Kidney (tissue), 14 donors: ENCODE results near the gene PLEKHA8. TPM values are rescaled to one million over a fixed set of nuclear protein-coding genes. Genes with fewer than 3 reads are reported as not detected.

Experiments used
- DNase-seq, 5 donors: peaks; one replicate each; pipeline ENCODE4 v3.0.0-alpha.2; 2013 to 2020
- FAIRE-seq: peaks from 2 replicates; lab custom pipeline; 2012; peaks lifted over from hg19 to GRCh38; lab: Jason Lieb, UNC
- H3K27ac ChIP-seq, 2 donors: one replicate each; pipeline ENCODE4 v1.7.0; 2013; ENCODE audit warnings: low read depth in 2 of 2, low read length in 2 of 2, inconsistent platforms in 1 of 2
- H3K27me3 ChIP-seq: one replicate; pipeline ENCODE4 v1.7.1; 2013; ENCODE audit warnings: low read length, inconsistent platforms; ENCODE audit not compliant: control insufficient read depth, insufficient read depth
- H3K36me3 ChIP-seq, 3 donors: one replicate each; pipeline versions ENCODE4 v1.7.0 to v1.7.1; 2013; ENCODE audit warnings: low read length in 3 of 3, control low read depth in 1 of 3, inconsistent platforms in 1 of 3; ENCODE audit not compliant: insufficient read depth in 3 of 3, control insufficient read depth in 2 of 3
- H3K4me1 ChIP-seq, 3 donors: one replicate each; pipeline versions ENCODE4 v1.7.0 to v1.7.1; 2013; ENCODE audit warnings: low read length in 3 of 3, inconsistent platforms in 1 of 3, low read depth in 1 of 3; ENCODE audit not compliant: control insufficient read depth in 2 of 3, insufficient read depth in 2 of 3
- H3K4me3 ChIP-seq, 3 donors: one replicate each; pipeline versions ENCODE4 v1.7.0 to v1.8.1; 2013; ENCODE audit warnings: low read length in 3 of 3, control low read depth in 1 of 3, inconsistent platforms in 1 of 3
- H3K9ac ChIP-seq, 3 donors: one replicate each; pipeline versions ENCODE4 v1.7.0 to v1.7.1; 2013; ENCODE audit warnings: low read length in 3 of 3, control low read depth in 1 of 3, inconsistent platforms in 1 of 3
- H3K9me3 ChIP-seq, 3 donors: one replicate each; pipeline versions ENCODE4 v1.7.0 to v1.7.1; 2013; ENCODE audit warnings: low read length in 3 of 3, control low read depth in 1 of 3, inconsistent platforms in 1 of 3; ENCODE audit not compliant: control insufficient read depth in 2 of 3, insufficient read depth in 1 of 3
- intact Hi-C: fragments of 100-400 bp; cut with DNase I; formaldehyde crosslinking; loops from one replicate; pipeline ENCODE4 v1.11.1; 2022
- polyA plus RNA-seq: library from polyadenylated mRNA; stranded (reverse); fragments of 350-450 nt; fragmentation: Illumina TruSeq; extraction: RNeasy Lipid Tissue Mini Kit (QIAGEN cat#74804); gene quantifications from one replicate; pipeline ENCODE4 v1.2.3, GENCODE V29; 2014; ENCODE audit warnings: low read depth, low replicate concordance; ENCODE audit not compliant: insufficient read depth
- total RNA-seq: library from RNA; stranded (reverse); fragmentation: NEBNext Ultra II Directional; extraction: Animal tissue kit (Norgen Biotek cat#: 25700); gene quantifications from one replicate; pipeline ENCODE4 v1.2.1, GENCODE V29; 2021
- TF ChIP-seq, protein P1 (sequence below): IDR thresholded peaks from 3 replicates; pipeline ENCODE4 v1.5.1; 2012; ENCODE audit warnings: mild to moderate bottlenecking, moderate library complexity, borderline replicate concordance; ENCODE audit not compliant: insufficient read depth; ENCODE audit errors: extremely low read depth
- donor health status: control.
- donor health status: control.
- donor health status: control.
- donor health status: control.
- donor health status: control.
- donor health status: DM: yes; HTN: yes; CAD: no.
- donor health status: Normal renal cell carcinoma (clear cell type).

The PLEKHA8 gene
- total and polyA plus RNA-seq, 2 donors from 2014 or later = 4.8 to 8.5 TPM

DNA sequence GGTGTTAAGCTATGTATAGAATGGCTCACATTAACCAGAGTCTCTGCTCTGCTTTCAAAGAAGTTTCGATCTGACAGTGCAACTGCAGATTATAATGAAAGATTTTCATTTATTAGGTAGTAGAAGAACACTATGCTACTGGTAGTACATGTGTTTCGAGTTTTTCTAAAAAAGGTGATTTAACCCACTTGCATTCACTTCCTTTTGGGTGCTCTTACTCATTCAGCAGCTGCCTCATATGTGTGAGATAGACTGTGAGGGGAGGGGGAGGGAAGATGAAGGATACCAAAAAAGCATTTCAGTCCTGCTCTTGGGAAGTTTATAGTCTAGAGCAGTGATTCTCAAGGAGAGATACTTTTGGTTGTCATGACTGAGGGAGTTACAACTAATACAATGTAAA is 20.4 kb downstream of the PLEKHA8 start:
- intact Hi-C loops = no loop called here
- H3K36me3 ChIP-seq = peaks cover 0 to 15% (median 11%) of the 10 kb centered on the region in 3 donors
- FAIRE-seq = no peak
- DNase-seq = no peak
- TF ChIP-seq, protein P1, sequence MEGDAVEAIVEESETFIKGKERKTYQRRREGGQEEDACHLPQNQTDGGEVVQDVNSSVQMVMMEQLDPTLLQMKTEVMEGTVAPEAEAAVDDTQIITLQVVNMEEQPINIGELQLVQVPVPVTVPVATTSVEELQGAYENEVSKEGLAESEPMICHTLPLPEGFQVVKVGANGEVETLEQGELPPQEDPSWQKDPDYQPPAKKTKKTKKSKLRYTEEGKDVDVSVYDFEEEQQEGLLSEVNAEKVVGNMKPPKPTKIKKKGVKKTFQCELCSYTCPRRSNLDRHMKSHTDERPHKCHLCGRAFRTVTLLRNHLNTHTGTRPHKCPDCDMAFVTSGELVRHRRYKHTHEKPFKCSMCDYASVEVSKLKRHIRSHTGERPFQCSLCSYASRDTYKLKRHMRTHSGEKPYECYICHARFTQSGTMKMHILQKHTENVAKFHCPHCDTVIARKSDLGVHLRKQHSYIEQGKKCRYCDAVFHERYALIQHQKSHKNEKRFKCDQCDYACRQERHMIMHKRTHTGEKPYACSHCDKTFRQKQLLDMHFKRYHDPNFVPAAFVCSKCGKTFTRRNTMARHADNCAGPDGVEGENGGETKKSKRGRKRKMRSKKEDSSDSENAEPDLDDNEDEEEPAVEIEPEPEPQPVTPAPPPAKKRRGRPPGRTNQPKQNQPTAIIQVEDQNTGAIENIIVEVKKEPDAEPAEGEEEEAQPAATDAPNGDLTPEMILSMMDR = no peak
- H3K9me3 ChIP-seq = no peaks in the 10 kb centered on the region
- no peak overlapping the region for H3K9ac ChIP-seq
- H3K27ac ChIP-seq = no peak overlapping the region
- H3K4me1 ChIP-seq = peaks cover 0 to 4% (median 0%) of the 10 kb centered on the region in 3 donors
- no peak overlapping the region for H3K4me3 ChIP-seq
- H3K27me3 ChIP-seq = no peaks in the 10 kb centered on the region

DNA sequence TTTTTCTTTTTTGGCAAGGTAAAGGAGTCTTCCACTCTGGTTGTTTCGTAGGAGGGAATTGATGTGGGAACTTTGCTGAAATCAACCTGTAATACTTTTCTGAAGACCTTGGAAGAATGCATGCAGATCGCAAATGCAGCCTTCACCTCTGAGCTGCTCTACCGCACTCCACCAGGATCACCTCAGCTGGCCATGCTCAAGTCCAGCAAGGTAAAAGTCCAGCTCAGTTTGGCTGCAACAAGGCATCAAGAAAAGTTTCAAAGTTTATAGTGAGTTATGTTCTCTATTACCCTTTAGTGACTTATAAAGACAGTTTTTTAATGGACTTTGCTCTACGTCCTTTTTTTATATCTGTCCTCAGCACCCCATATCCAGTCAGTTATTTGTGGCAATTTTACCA is 21.0 kb downstream of the PLEKHA8 start:
- Histone ChIP-seq H3K4me1 (peaks cover 0 to 4% (median 0%) of the 10 kb centered on the region in 3 donors), H3K9me3 (no peaks in the 10 kb centered on the region), H3K36me3 (peaks cover 0 to 15% (median 11%) of the 10 kb centered on the region in 3 donors), H3K27me3 (no peaks in the 10 kb centered on the region), H3K9ac (no peak overlapping the region), H3K4me3 (no peak overlapping the region), H3K27ac (peak overlapping the region in 1 of 2 donors; percentile 30)
- intact Hi-C loops = no loop called here
- no peak for DNase-seq
- TF ChIP-seq, protein P1 = no peak
- no peak for FAIRE-seq

DNA sequence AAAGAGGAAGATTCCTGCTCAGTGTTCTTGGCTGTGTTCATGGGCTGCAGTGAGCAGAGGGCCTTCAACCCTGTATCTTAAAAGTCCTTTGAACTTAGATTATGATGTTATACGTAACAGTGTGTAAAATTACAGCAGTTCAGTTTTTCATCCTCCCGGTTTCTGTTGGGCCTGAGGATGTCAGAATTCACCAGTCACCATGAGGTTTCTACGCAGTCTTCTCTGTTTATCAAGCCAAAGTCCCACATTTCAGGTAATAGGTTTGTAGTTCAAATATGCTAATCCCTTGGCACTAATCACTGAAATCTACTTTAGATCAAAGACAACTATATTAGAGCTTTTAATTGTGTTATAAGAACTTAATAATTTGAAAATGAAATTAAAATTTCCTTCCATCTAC is 24.9 kb downstream of the PLEKHA8 start:
- no peak for FAIRE-seq
- intact Hi-C loops = no loop called here
- TF ChIP-seq, protein P1 = no peak

GRCh38 chr7:30057741-30058140 is 29.5 kb downstream of the PLEKHA8 start:
- Histone ChIP-seq H3K4me3 (no peak overlapping the region), H3K36me3 (peaks cover 0 to 10% (median 0%) of the 10 kb centered on the region in 3 donors), H3K27me3 (no peaks in the 10 kb centered on the region), H3K9me3 (no peaks in the 10 kb centered on the region), H3K27ac (no peak overlapping the region), H3K9ac (no peak overlapping the region), H3K4me1 (no peaks in the 10 kb centered on the region)
- DNase-seq (no peak), FAIRE-seq (no peak)
- TF ChIP-seq, protein P1 = no peak
- intact Hi-C loops = no loop called here

More for the DNA sequence above, 24.9 kb downstream of the PLEKHA8 start:
- H3K4me3 ChIP-seq = no peak overlapping the region
- H3K9me3 ChIP-seq = no peaks in the 10 kb centered on the region
- H3K27me3 ChIP-seq = no peaks in the 10 kb centered on the region
- H3K4me1 ChIP-seq = peaks cover 0 to 4% (median 0%) of the 10 kb centered on the region in 3 donors
- peaks cover 0 to 14% (median 0%) of the 10 kb centered on the region in 3 donors for H3K36me3 ChIP-seq
- DNase-seq = no peak
- no peak overlapping the region for H3K9ac ChIP-seq
- H3K27ac ChIP-seq = no peak overlapping the region
